ENCODE measurements around the gene JAGN1.
"Not testable (repeated sequence)": the region's sequence is repeated elsewhere in the genome, so short reads cannot be mapped to it uniquely, and the experiment has no call there.

The JAGN1 gene

GRCh38 chr3:9890249-9891071, at the start of gene JAGN1:
JAGN1 (plus strand) TSS chr3:9890610; CDS start chr3:9890723, 113 bp downstream.
- DNase-seq (ENCODE audit: low read depth), result peak; percentile 76

- no peak for DNase-seq (ENCODE audit: low read depth)
These were observed 49.4 kb upstream of the JAGN1 start for GRCh38 chr3:9841015-9841414.

- DNase-seq (ENCODE audit: low read depth), result peak; percentile 90
These were observed 46.5 kb upstream of the JAGN1 start, which contains the start of gene RPUSD3 for GRCh38 chr3:9843715-9844438. RPUSD3 (minus strand) TSS chr3:9844008; CDS start chr3:9843990, 18 bp downstream.

- DNase-seq (ENCODE audit: low read depth), result no peak
These were observed 44.2 kb upstream of the JAGN1 start for GRCh38 chr3:9846231-9846630.

- no peak for DNase-seq (ENCODE audit: low read depth)
These were observed 43.4 kb upstream of the JAGN1 start for GRCh38 chr3:9846931-9847488.

- DNase-seq (ENCODE audit: low read depth), result not testable (repeated sequence)
These were observed 42.5 kb upstream of the JAGN1 start for GRCh38 chr3:9847870-9848269.

- DNase-seq (ENCODE audit: low read depth), result not testable (repeated sequence)
These were observed 41.5 kb upstream of the JAGN1 start for GRCh38 chr3:9848860-9849259.

- DNase-seq (ENCODE audit: low read depth), result not testable (repeated sequence)
These were observed 39.0 kb upstream of the JAGN1 start for GRCh38 chr3:9851383-9851782.

- DNase-seq (ENCODE audit: low read depth), result not testable (repeated sequence)
These were observed 38.5 kb upstream of the JAGN1 start for GRCh38 chr3:9851926-9852325.

- no peak for DNase-seq (ENCODE audit: low read depth)
These were observed 37.9 kb upstream of the JAGN1 start for GRCh38 chr3:9852528-9852927.

GRCh38 chr3:9854291-9854940, 36.0 kb upstream of the JAGN1 start:
- not testable (repeated sequence) for DNase-seq (ENCODE audit: low read depth)

- DNase-seq (ENCODE audit: low read depth), result no peak
These were observed 34.8 kb upstream of the JAGN1 start for GRCh38 chr3:9855594-9855993.

- DNase-seq (ENCODE audit: low read depth), result no peak
These were observed 30.8 kb upstream of the JAGN1 start for GRCh38 chr3:9859530-9860025.

GRCh38 chr3:9861201-9861600, 29.2 kb upstream of the JAGN1 start:
- no peak for DNase-seq (ENCODE audit: low read depth)

- no peak for DNase-seq (ENCODE audit: low read depth)
These were observed 28.7 kb upstream of the JAGN1 start for GRCh38 chr3:9861626-9862130.

GRCh38 chr3:9862391-9863057, 27.9 kb upstream of the JAGN1 start:
- DNase-seq (ENCODE audit: low read depth), result no peak

GRCh38 chr3:9863058-9863772, 27.2 kb upstream of the JAGN1 start:
- DNase-seq (ENCODE audit: low read depth), result no peak

- peak; percentile 63 for DNase-seq (ENCODE audit: low read depth)
These were observed 26.0 kb upstream of the JAGN1 start for GRCh38 chr3:9864200-9864927.

GRCh38 chr3:9865125-9865637, 25.2 kb upstream of the JAGN1 start:
- not testable (repeated sequence) for DNase-seq (ENCODE audit: low read depth)

GRCh38 chr3:9866639-9867038, 23.8 kb upstream of the JAGN1 start:
- DNase-seq (ENCODE audit: low read depth), result no peak

Data from stromal cell of bone marrow (primary cell).